ENCODE data around the gene PRX.

- TF ChIP-seq CTCF (IDR thresholded peaks at IDR 0.05 in 2 of 3, conservative IDR thresholded peaks at IDR 0.05 in 1 of 3; ENCODE audit: insufficient read depth in 2 of 3, low read depth in 1 of 3, low read length in 3 of 3) (no peak), RFX1 (IDR thresholded peaks at IDR 0.05) (no peak), SMC3 (conservative IDR thresholded peaks at IDR 0.05; ENCODE audit: insufficient read depth, low read depth, low read length) (no peak), E4F1 (CRISPR knock-in tag; IDR thresholded peaks at IDR 0.05; ENCODE audit: borderline replicate concordance) (no peak)
Measured at GRCh38 chr19:40443131-40443999, 30.2 kb upstream of the PRX start.
